Caco-2 (cell line): Measurements from ENCODE around the gene PIK3C2G. TPM values are rescaled to one million over a fixed set of nuclear protein-coding genes. Genes with fewer than 3 reads are reported as not detected.

Experiments used
- BruUV-seq: library from RNA; stranded (reverse); fragments of 400-500 nt; replicated peaks from 2 replicates; lab custom pipeline; 2021; lab: Mats Ljungman, UMichigan
- CTCF ChIA-PET: fragments of 300-600 bp; sonication (Branson Sonifier 250); formaldehyde crosslinking; loops from one replicate; lab custom pipeline; 2022; ENCODE audit warnings: antibody characterized with exemption; lab: Charles Lee
- POLR2A ChIA-PET: fragments of 300-600 bp; sonication (Branson Sonifier 250); formaldehyde crosslinking; loops from one replicate; lab custom pipeline; 2022; ENCODE audit warnings: antibody characterized with exemption; lab: Charles Lee
- DNase-seq, 2 experiments: peaks; one replicate each; pipeline versions ENCODE4 v3.0.0 to v3.0.0-alpha.2; 2020 to 2022
- H3K27me3 ChIP-seq: replicated peaks from 2 replicates; pipeline ENCODE4 v1.6.0; 2011; ENCODE audit warnings: low read length; ENCODE audit not compliant: control insufficient read depth, insufficient read depth
- H3K36me3 ChIP-seq: 2 replicates; pipeline ENCODE4 v1.5.1; 2011; ENCODE audit warnings: low read length; ENCODE audit not compliant: control insufficient read depth, insufficient read depth
- H3K4me1 ChIP-seq: fragments of 250-450 bp; sonication (Bioruptor Pico); 2 replicates; pipeline ENCODE4 v1.5.1; 2020; ENCODE audit warnings: mild to moderate bottlenecking
- H3K4me3 ChIP-seq: 2 replicates; pipeline ENCODE4 v1.5.1; 2011; ENCODE audit warnings: low read depth, mild to moderate bottlenecking, control low read depth, low read length
- H3K9me3 ChIP-seq: fragments of 250-450 bp; sonication (Bioruptor Pico); 2 replicates; pipeline ENCODE4 v1.5.1; 2020; ENCODE audit warnings: mild to moderate bottlenecking, moderate library complexity
- H3K27ac Mint-ChIP-seq: one replicate; pipeline ENCODE4 v1.8.0; 2022; ENCODE audit warnings: mixed read lengths; ENCODE audit not compliant: unreplicated experiment
- H3K27me3 Mint-ChIP-seq: one replicate; pipeline ENCODE4 v1.8.0; 2022; ENCODE audit warnings: mixed read lengths; ENCODE audit not compliant: insufficient read depth, unreplicated experiment
- H3K36me3 Mint-ChIP-seq: one replicate; pipeline ENCODE4 v1.8.0; 2022; ENCODE audit warnings: mild to moderate bottlenecking, mixed read lengths; ENCODE audit not compliant: insufficient read depth, unreplicated experiment
- H3K4me1 Mint-ChIP-seq: one replicate; pipeline ENCODE4 v1.8.0; 2022; ENCODE audit warnings: low read depth, mixed read lengths; ENCODE audit not compliant: unreplicated experiment
- H3K4me3 Mint-ChIP-seq: one replicate; pipeline ENCODE4 v1.8.0; 2022; ENCODE audit warnings: mild to moderate bottlenecking, moderate library complexity, mixed read lengths; ENCODE audit not compliant: unreplicated experiment
- H3K9me3 Mint-ChIP-seq: one replicate; pipeline ENCODE4 v1.8.0; 2022; ENCODE audit warnings: mixed read lengths; ENCODE audit not compliant: unreplicated experiment
- CTCF ChIP-seq, 2 experiments: fragments of 200-600 bp in 1 of 2; IDR thresholded peaks; 1 replicate in 1 of 2; 2 replicates in 1 of 2; pipeline versions ENCODE4 v1.5.1 to v1.8.0; 2011 to 2022; ENCODE audit warnings: antibody characterized with exemption in 1 of 2, control low read depth in 1 of 2, inconsistent platforms in 1 of 2, low read depth in 1 of 2, low read length in 1 of 2, mild to moderate bottlenecking in 1 of 2, moderate library complexity in 1 of 2; ENCODE audit not compliant: insufficient read depth in 1 of 2, severe bottlenecking in 1 of 2, unreplicated experiment in 1 of 2
- intact Hi-C: fragments of 100-400 bp; cut with micrococcal nuclease; formaldehyde crosslinking; loops from one replicate; pipeline ENCODE4 v1.10.0; 2022; ENCODE audit not compliant: unreplicated experiment
- total RNA-seq: library from RNA; stranded (reverse); gene quantifications from 2 replicates; pipeline ENCODE4 v1.2.3, GENCODE V29; 2022

The PIK3C2G gene
- total RNA-seq, 1 experiment from 2014 or later: not detected

- CTCF ChIA-PET: no interaction called here
- no peak overlapping the region for H3K4me3 ChIP-seq
- no peaks in the 10 kb centered on the region for H3K27me3 ChIP-seq
- no peaks in the 10 kb centered on the region for H3K9me3 Mint-ChIP-seq
- POLR2A ChIA-PET: no interaction called here
- peak; percentile 32 to 39 for TF ChIP-seq CTCF (IDR thresholded peaks at IDR 0.05; ENCODE audit: insufficient read depth in 1 of 2, low read depth in 1 of 2, low read length in 1 of 2, severe bottlenecking in 1 of 2, unreplicated experiment in 1 of 2)
- H3K27me3 Mint-ChIP-seq: peaks cover 13% of the 10 kb centered on the region
- no peak overlapping the region for H3K4me3 Mint-ChIP-seq
- no peak overlapping the region for H3K27ac Mint-ChIP-seq
- H3K36me3 ChIP-seq: no peaks in the 10 kb centered on the region
- peaks cover 9% of the 10 kb centered on the region for H3K4me1 Mint-ChIP-seq
- H3K36me3 Mint-ChIP-seq: no peaks in the 10 kb centered on the region
- intact Hi-C loops: no loop called here
- DNase-seq: no peak
- BruUV-seq: no TSS peak
- peaks cover 29% of the 10 kb centered on the region for H3K4me1 ChIP-seq
- H3K9me3 ChIP-seq: no peaks in the 10 kb centered on the region
Observed at GRCh38 chr12:18549598-18549997, 288.3 kb downstream of the PIK3C2G start.

- Mint-ChIP-seq H3K9me3 (no peaks in the 10 kb centered on the region), H3K36me3 (no peaks in the 10 kb centered on the region), H3K27me3 (peaks cover 12% of the 10 kb centered on the region), H3K4me1 (peaks cover 13% of the 10 kb centered on the region), H3K27ac (no peak overlapping the region), H3K4me3 (no peak overlapping the region)
- H3K4me3 ChIP-seq: no peak overlapping the region
- H3K4me1 ChIP-seq: peaks cover 36% of the 10 kb centered on the region
- no peak for DNase-seq
- no peak for TF ChIP-seq CTCF (IDR thresholded peaks at IDR 0.05; ENCODE audit: insufficient read depth in 1 of 2, low read depth in 1 of 2, low read length in 1 of 2, severe bottlenecking in 1 of 2, unreplicated experiment in 1 of 2)
- ChIA-PET CTCF (no interaction called here), POLR2A (no interaction called here)
- H3K36me3 ChIP-seq: no peaks in the 10 kb centered on the region
- intact Hi-C loops: loop anchor here (5.0 to 10.0 kb wide), 2 partner anchors 119 to 226 kb away; no protein-coding TSS in a partner anchor
- BruUV-seq: no TSS peak
- H3K9me3 ChIP-seq: no peaks in the 10 kb centered on the region
- H3K27me3 ChIP-seq: no peaks in the 10 kb centered on the region
Observed at GRCh38 chr12:18551106-18551505, 289.8 kb downstream of the PIK3C2G start.

- BruUV-seq: no TSS peak
- TF ChIP-seq CTCF (IDR thresholded peaks at IDR 0.05; ENCODE audit: insufficient read depth in 1 of 2, low read depth in 1 of 2, low read length in 1 of 2, severe bottlenecking in 1 of 2, unreplicated experiment in 1 of 2): no peak
- Histone ChIP-seq H3K27me3 (no peaks in the 10 kb centered on the region), H3K36me3 (no peaks in the 10 kb centered on the region), H3K4me3 (no peak overlapping the region), H3K4me1 (peaks cover 39% of the 10 kb centered on the region), H3K9me3 (no peaks in the 10 kb centered on the region)
- Mint-ChIP-seq H3K4me3 (no peak overlapping the region), H3K27ac (no peak overlapping the region), H3K27me3 (peaks cover 10% of the 10 kb centered on the region), H3K9me3 (no peaks in the 10 kb centered on the region), H3K4me1 (peaks cover 17% of the 10 kb centered on the region), H3K36me3 (no peaks in the 10 kb centered on the region)
- peak; percentile 54 to 72 for DNase-seq
- ChIA-PET POLR2A (no interaction called here), CTCF (no interaction called here)
- intact Hi-C loops: loop anchor here (5.0 to 10.0 kb wide), 2 partner anchors 119 to 227 kb away; no protein-coding TSS in a partner anchor
Observed at GRCh38 chr12:18551701-18552100, 290.4 kb downstream of the PIK3C2G start.
